Measurements from ENCODE around the gene FAM98C.

DNA sequence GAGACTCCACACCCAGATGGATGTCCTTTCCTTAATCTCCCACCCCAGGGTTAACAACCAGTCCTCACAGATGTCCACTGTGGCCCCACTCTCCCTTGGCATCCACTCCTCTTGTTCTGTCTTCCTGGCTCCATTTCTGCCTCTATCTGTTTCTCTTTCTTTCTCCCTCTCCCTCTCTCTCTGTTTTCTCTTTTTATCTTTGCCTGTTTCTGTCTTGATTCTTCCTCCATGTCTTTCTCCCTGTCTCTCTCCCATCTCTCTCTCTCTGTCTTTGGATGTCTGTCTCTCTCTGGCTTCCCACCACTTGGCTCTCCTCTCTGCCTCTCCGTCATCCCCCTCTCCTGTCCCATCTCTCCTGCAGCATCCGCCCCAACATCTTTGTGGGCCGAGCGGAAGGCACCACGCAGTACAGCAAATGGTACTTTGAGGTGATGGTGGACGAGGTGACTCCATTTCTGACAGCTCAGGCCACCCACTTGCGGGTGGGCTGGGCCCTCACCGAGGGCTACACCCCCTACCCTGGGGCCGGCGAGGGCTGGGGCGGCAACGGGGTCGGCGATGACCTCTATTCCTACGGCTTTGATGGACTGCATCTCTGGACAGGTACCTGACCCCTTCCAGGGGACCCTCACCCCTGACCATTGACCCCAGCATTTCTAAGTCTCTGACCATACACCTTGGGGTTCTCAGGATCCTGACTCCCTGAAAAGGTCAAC, 55.0 kb downstream of the FAM98C start:
- TF ChIP-seq, protein P1, sequence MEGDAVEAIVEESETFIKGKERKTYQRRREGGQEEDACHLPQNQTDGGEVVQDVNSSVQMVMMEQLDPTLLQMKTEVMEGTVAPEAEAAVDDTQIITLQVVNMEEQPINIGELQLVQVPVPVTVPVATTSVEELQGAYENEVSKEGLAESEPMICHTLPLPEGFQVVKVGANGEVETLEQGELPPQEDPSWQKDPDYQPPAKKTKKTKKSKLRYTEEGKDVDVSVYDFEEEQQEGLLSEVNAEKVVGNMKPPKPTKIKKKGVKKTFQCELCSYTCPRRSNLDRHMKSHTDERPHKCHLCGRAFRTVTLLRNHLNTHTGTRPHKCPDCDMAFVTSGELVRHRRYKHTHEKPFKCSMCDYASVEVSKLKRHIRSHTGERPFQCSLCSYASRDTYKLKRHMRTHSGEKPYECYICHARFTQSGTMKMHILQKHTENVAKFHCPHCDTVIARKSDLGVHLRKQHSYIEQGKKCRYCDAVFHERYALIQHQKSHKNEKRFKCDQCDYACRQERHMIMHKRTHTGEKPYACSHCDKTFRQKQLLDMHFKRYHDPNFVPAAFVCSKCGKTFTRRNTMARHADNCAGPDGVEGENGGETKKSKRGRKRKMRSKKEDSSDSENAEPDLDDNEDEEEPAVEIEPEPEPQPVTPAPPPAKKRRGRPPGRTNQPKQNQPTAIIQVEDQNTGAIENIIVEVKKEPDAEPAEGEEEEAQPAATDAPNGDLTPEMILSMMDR (IDR thresholded peaks at IDR 0.05): no peak
- TF ChIP-seq POLR2A (IDR thresholded peaks at IDR 0.05): no peak

All from thyroid gland (tissue), 4 donors.